H1 (cell line): Measurements from ENCODE around the gene AGPS. TPM values are rescaled to one million over a fixed set of nuclear protein-coding genes. Genes with fewer than 3 reads are reported as not detected.

Source experiments
- CTCF ChIA-PET: fragments of 300-600 bp; sonication (Branson Sonifier 250); formaldehyde crosslinking; loops from one replicate; lab custom pipeline; 2021; ENCODE audit not compliant: partially characterized antibody; lab: Charles Lee
- POLR2A ChIA-PET: fragments of 300-600 bp; sonication (Branson Sonifier 250); formaldehyde crosslinking; loops from one replicate; lab custom pipeline; 2021; ENCODE audit warnings: inconsistent platforms; ENCODE audit not compliant: partially characterized antibody; lab: Charles Lee
- DNase-seq, 2 experiments: peaks; one replicate each; pipeline versions ENCODE4 v3.0.0 to v3.0.0-alpha.2; 2010 to 2022; ENCODE audit warnings: low spot score in 2 of 2, low read depth in 1 of 2, mixed read lengths in 1 of 2
- FAIRE-seq: peaks from 2 replicates; lab custom pipeline; 2011; peaks lifted over from hg19 to GRCh38; lab: Jason Lieb, UNC
- H2AFZ ChIP-seq: 2 replicates; pipeline ENCODE4 v1.8.1; 2012; ENCODE audit warnings: low read length, inconsistent platforms
- H2AK5ac ChIP-seq: 2 replicates; pipeline ENCODE4 v1.6.1; 2013; ENCODE audit warnings: low read depth, low read length
- H2BK120ac ChIP-seq: replicated peaks from 2 replicates; pipeline ENCODE3; 2013; ENCODE audit warnings: low read depth, low read length, inconsistent platforms
- H2BK12ac ChIP-seq: 2 replicates; pipeline ENCODE4 v1.6.1; 2013; ENCODE audit warnings: low read depth, low read length
- H2BK15ac ChIP-seq: 2 replicates; pipeline ENCODE4 v1.6.1; 2013; ENCODE audit warnings: low read length
- H2BK20ac ChIP-seq: 2 replicates; pipeline ENCODE4 v1.6.1; 2013; ENCODE audit warnings: low read length
- H2BK5ac ChIP-seq: 2 replicates; pipeline ENCODE4 v1.6.1; 2013; ENCODE audit warnings: low read depth, low read length
- H3K14ac ChIP-seq: 2 replicates; pipeline ENCODE4 v1.6.1; 2013; ENCODE audit warnings: inconsistent platforms; ENCODE audit not compliant: insufficient read length
- H3K18ac ChIP-seq: 2 replicates; pipeline ENCODE4 v1.6.1; 2013; ENCODE audit warnings: low read length; ENCODE audit errors: extremely low read depth
- H3K23ac ChIP-seq: 2 replicates; pipeline ENCODE4 v1.6.1; 2013; ENCODE audit warnings: inconsistent platforms; ENCODE audit not compliant: insufficient read length
- H3K23me2 ChIP-seq: 2 replicates; pipeline ENCODE4 v1.6.1; 2013; ENCODE audit warnings: low read depth, low read length
- H3K27ac ChIP-seq: 2 replicates; pipeline ENCODE4 v1.6.1; 2011; ENCODE audit warnings: low read depth, low read length, inconsistent platforms
- H3K27me3 ChIP-seq, 4 experiments: replicated peaks in 1 of 4; 1 replicate in 1 of 4; 2 replicates in 3 of 4; pipeline versions ENCODE4 v1.6.1 to v1.8.1; 2011 to 2013; ENCODE audit warnings: low read length in 3 of 4, mild to moderate bottlenecking in 3 of 4, inconsistent platforms in 2 of 4, mixed read lengths in 2 of 4, moderate library complexity in 1 of 4; ENCODE audit not compliant: control insufficient read depth in 3 of 4, insufficient read depth in 3 of 4; ENCODE audit errors: extremely low read depth in 1 of 4
- H3K36me3 ChIP-seq, 4 experiments: 2 replicates each; pipeline versions ENCODE4 v1.6.1 to v1.8.1; 2011 to 2013; ENCODE audit warnings: mild to moderate bottlenecking in 4 of 4, low read length in 3 of 4, moderate library complexity in 2 of 4, control low read depth in 1 of 4, inconsistent platforms in 1 of 4; ENCODE audit not compliant: insufficient read depth in 4 of 4, control insufficient read depth in 2 of 4
- H3K4ac ChIP-seq: replicated peaks from 2 replicates; pipeline ENCODE3; 2013; ENCODE audit warnings: low read length, low read depth, mixed read lengths, inconsistent platforms; ENCODE audit not compliant: insufficient read length
- H3K4me1 ChIP-seq, 4 experiments: replicated peaks in 1 of 4; 1 replicate in 1 of 4; 2 replicates in 3 of 4; pipeline versions ENCODE4 v1.6.1 to v1.8.1; 2011 to 2013; ENCODE audit warnings: low read length in 3 of 4, inconsistent platforms in 2 of 4, mixed read lengths in 1 of 4; ENCODE audit not compliant: insufficient read depth in 4 of 4, control insufficient read depth in 3 of 4
- H3K4me2 ChIP-seq, 2 experiments: 2 replicates each; pipeline versions ENCODE4 v1.6.1 to v1.8.1; 2011 to 2013; ENCODE audit warnings: low read depth in 2 of 2, low read length in 2 of 2, control low read depth in 1 of 2, inconsistent platforms in 1 of 2, mild to moderate bottlenecking in 1 of 2; ENCODE audit not compliant: insufficient read depth in 1 of 2
- H3K4me3 ChIP-seq, 4 experiments: fragments of 200-600, 300-600 bp in 1 of 4; sonication (generic), shearing (Covaris generic), sonication (Bioruptor Twin) in 1 of 4; 2 replicates each; pipeline versions ENCODE4 v1.5.1 to v1.8.1; 2011 to 2016; ENCODE audit warnings: low read length in 4 of 4, low read depth in 3 of 4, control low read depth in 2 of 4, inconsistent platforms in 2 of 4, mild to moderate bottlenecking in 2 of 4, mixed read lengths in 1 of 4, moderate library complexity in 1 of 4; ENCODE audit not compliant: insufficient read depth in 2 of 4; ENCODE audit errors: extremely low read depth in 1 of 4
- H3K56ac ChIP-seq: replicated peaks from 2 replicates; pipeline ENCODE3; 2013; ENCODE audit warnings: low read depth, mild to moderate bottlenecking, mixed read lengths, low read length, inconsistent platforms; ENCODE audit not compliant: insufficient read length
- H3K79me1 ChIP-seq: 2 replicates; pipeline ENCODE4 v1.6.1; 2013; ENCODE audit warnings: low read depth, low read length, control low read depth
- H3K79me2 ChIP-seq, 2 experiments: 2 replicates each; pipeline versions ENCODE4 v1.6.1 to v1.8.1; 2012 to 2013; ENCODE audit warnings: low read length in 2 of 2, mild to moderate bottlenecking in 2 of 2, inconsistent platforms in 1 of 2; ENCODE audit not compliant: insufficient read depth in 2 of 2, control insufficient read depth in 1 of 2
- H3K9ac ChIP-seq, 4 experiments: replicated peaks in 1 of 4; 1 replicate in 1 of 4; 2 replicates in 3 of 4; pipeline versions ENCODE4 v1.6.1 to v1.8.1; 2011 to 2013; ENCODE audit warnings: low read depth in 3 of 4, low read length in 3 of 4, control low read depth in 2 of 4, mild to moderate bottlenecking in 2 of 4, moderate library complexity in 2 of 4, inconsistent platforms in 1 of 4; ENCODE audit errors: extremely low read depth in 1 of 4
- H3K9me3 ChIP-seq, 2 experiments: 2 replicates each; pipeline versions ENCODE4 v1.6.1 to v1.8.1; 2012 to 2013; ENCODE audit warnings: mild to moderate bottlenecking in 2 of 2, moderate library complexity in 2 of 2, control low read depth in 1 of 2, inconsistent platforms in 1 of 2, low read depth in 1 of 2, low read length in 1 of 2, mixed read lengths in 1 of 2; ENCODE audit not compliant: insufficient read depth in 2 of 2
- H4K20me1 ChIP-seq, 2 experiments: replicated peaks in 1 of 2; 2 replicates each; pipeline versions ENCODE3 to v1.8.1; 2011 to 2013; ENCODE audit warnings: inconsistent platforms in 2 of 2, low read length in 2 of 2, mild to moderate bottlenecking in 1 of 2; ENCODE audit not compliant: insufficient read depth in 2 of 2, control insufficient read depth in 1 of 2
- H4K5ac ChIP-seq: 2 replicates; pipeline ENCODE4 v1.6.1; 2013; ENCODE audit warnings: low read length, low read depth, mixed read lengths, inconsistent platforms; ENCODE audit not compliant: insufficient read length
- H4K8ac ChIP-seq: 2 replicates; pipeline ENCODE4 v1.8.0; 2013; ENCODE audit warnings: mild to moderate bottlenecking, moderate library complexity, low read length, inconsistent platforms; ENCODE audit not compliant: insufficient read depth; ENCODE audit errors: extremely low read depth
- H4K91ac ChIP-seq: replicated peaks from 2 replicates; pipeline ENCODE3; 2013; ENCODE audit warnings: low read length, mixed read lengths, inconsistent platforms; ENCODE audit not compliant: insufficient read length
- CEBPB ChIP-seq: IDR thresholded peaks from 2 replicates; pipeline ENCODE4 v1.6.1; 2012; ENCODE audit warnings: low read depth, low read length
- GABPA ChIP-seq: IDR thresholded peaks from 2 replicates; pipeline ENCODE4 v1.6.1; 2011; ENCODE audit warnings: mild to moderate bottlenecking, low read length, moderate library complexity, borderline replicate concordance; ENCODE audit not compliant: insufficient read depth
- RNF2 ChIP-seq: fragments of 200-900, 300-1000 bp; sonication (generic); IDR thresholded peaks from 2 replicates; pipeline ENCODE4 v1.7.1; 2016; ENCODE audit warnings: borderline replicate concordance, low read depth, mild to moderate bottlenecking, antibody characterized with exemption, low read length; ENCODE audit not compliant: poor library complexity, severe bottlenecking; ENCODE audit errors: missing control alignments
- SIN3A ChIP-seq, 2 experiments: IDR thresholded peaks in 1 of 2; conservative IDR thresholded peaks in 1 of 2; 2 replicates each; pipeline ENCODE4 v1.6.1; 2011 to 2012; ENCODE audit warnings: low read length in 2 of 2, improper control_type of control experiment in 1 of 2, low read depth in 1 of 2, mild to moderate bottlenecking in 1 of 2
- SIRT6 ChIP-seq: IDR thresholded peaks from one replicate; pipeline ENCODE4 v1.7.1; 2012; ENCODE audit warnings: low read length, inconsistent platforms
- SP2 ChIP-seq: IDR thresholded peaks from 2 replicates; pipeline ENCODE4 v1.6.1; 2012; ENCODE audit warnings: mild to moderate bottlenecking, low read length, inconsistent platforms
- TAF1 ChIP-seq: IDR thresholded peaks from 2 replicates; pipeline ENCODE4 v1.6.1; 2011; ENCODE audit warnings: mild to moderate bottlenecking, low read depth, low read length
- TCF12 ChIP-seq: IDR thresholded peaks from 2 replicates; pipeline ENCODE4 v1.6.1; 2011; ENCODE audit warnings: low read depth, mild to moderate bottlenecking, low read length
- ZNF274 ChIP-seq: IDR thresholded peaks from 2 replicates; pipeline ENCODE4 v1.7.0; 2012; ENCODE audit warnings: low read length, borderline replicate concordance; ENCODE audit errors: extremely low read depth
- WGBS, 2 experiments: shearing (Covaris generic) in 1 of 2; methylation state at CpG; one replicate each; pipeline versions ENCODE4 v1.1.6 to v1.1.7; 2013 to 2015; ENCODE audit warnings: low lambda C conversion rate in 2 of 2, mixed read lengths in 2 of 2, inconsistent platforms in 1 of 2, low coverage in 1 of 2, missing lambda C conversion rate in 1 of 2; ENCODE audit not compliant: insufficient replicate concordance in 2 of 2, insufficient coverage in 1 of 2, insufficient read length in 1 of 2; ENCODE audit errors: extremely low coverage in 1 of 2, missing lambda C conversion rate in 1 of 2; 5-methylcytosine and 5-hydroxymethylcytosine counted together
- polyA plus RNA-seq, 7 experiments: library from polyadenylated mRNA; depleted of rRNA in 3 of 7; stranded (reverse) in 5 of 7; unstranded in 2 of 7; fragments of >200 nt in 5 of 7; fragments of 200-250 nt in 2 of 7; gene quantifications; 1 replicate in 5 of 7; 2 replicates in 1 of 7; 4 replicates in 1 of 7; pipeline versions ENCODE4 v1.2.1 to v1.2.3, GENCODE V29; 2011 to 2013; ENCODE audit warnings: missing spikeins in 2 of 7, mixed read lengths in 2 of 7
- total RNA-seq: library from RNA; stranded (reverse); fragmentation: NEBNext Ultra II Directional; extraction: Animal tissue kit (Norgen Biotek cat#: 25700); gene quantifications from 2 replicates; pipeline ENCODE4 v1.2.1, GENCODE V29; 2021

The AGPS gene
- total and polyA plus RNA-seq, 2 of the 8 experiments (the other 6 are each of a cell fraction or from before 2014, with no cell fraction given) = 7.3 to 57.8 TPM

GRCh38 chr2:177552422-177553175, 160.0 kb downstream of the AGPS start:
- FAIRE-seq = no peak
- Histone ChIP-seq H3K23me2 (peaks cover 7% of the 10 kb centered on the region; the same call in 1 of the 2 replicates), H2AFZ (peak overlapping the region; percentile 100), H3K9me3 (0 out of 4 replicates have a peak, but pooled peaks cover 0 to 2% of the 10 kb centered on the region in 2 experiments), H4K20me1 (no peaks in the 10 kb centered on the region), H3K79me2 (no peaks in the 10 kb centered on the region), H3K14ac (no peak overlapping the region), H3K79me1 (no peaks in the 10 kb centered on the region), H2BK120ac (peak overlapping the region; percentile 71), H3K9ac (peak overlapping the region; percentile 62 to 99 (median 97)), H2BK5ac (peak overlapping the region; percentile 98), H3K18ac (peak overlapping the region; percentile 98; the same call in 1 of the 2 replicates), H4K5ac (peak overlapping the region; percentile 59), H3K4me2 (peak overlapping the region; percentile 74 to 82), H3K4ac (no peak overlapping the region), H3K23ac (no peak overlapping the region), H2BK20ac (0 out of 2 replicates have a peak overlapping the region, but pooled peaks have one; percentile 56), H3K27ac (peak overlapping the region; percentile 99), H3K56ac (no peak overlapping the region), H4K91ac (no peak overlapping the region), H2AK5ac (no peak overlapping the region), H4K8ac (peak overlapping the region; percentile 94; the same call in 1 of the 2 replicates), H3K36me3 (no peaks in the 10 kb centered on the region), H2BK15ac (0 out of 2 replicates have a peak overlapping the region, but pooled peaks have one; percentile 77), H3K4me1 (0 out of 7 replicates have a peak, but pooled peaks cover 0 to 3% (median 0%) of the 10 kb centered on the region in 4 experiments), H3K4me3 (peak overlapping the region; percentile 81 to 98 (median 96)), H2BK12ac (peak overlapping the region; percentile 99), H3K27me3 (no peaks in the 10 kb centered on the region)
- DNase-seq = peak; percentile 80 to 89
- ChIA-PET CTCF (interaction anchor here (0.6 to 1.5 kb wide), 4 partner anchors 15 to 394 kb away, joined by 3 to 4 read pairs (median 3); no protein-coding TSS in a partner anchor), POLR2A (interaction anchor here (1.2 to 1.3 kb wide), 2 partner anchors 9 to 33 kb away, joined by 3 to 4 read pairs; no protein-coding TSS in a partner anchor)
- WGBS, 2 experiments = 3% methylated on average over 63 of the region's 64 CpGs; no CpG with 5 or more reads in 1 of the 2 experiments
- TF ChIP-seq RNF2 (no peak), SIRT6 (no peak), SP2 (no peak), GABPA (0 out of 2 replicates have a peak, but pooled peaks have one; percentile 30), CEBPB (no peak), SIN3A (conservative IDR thresholded peaks at IDR 0.05 in 1 of 2, IDR thresholded peaks at IDR 0.05 in 1 of 2; ENCODE audit: low read depth in 1 of 2, low read length in 2 of 2) (peak; percentile 17 to 70; a peak in 1 of 4 replicates), TCF12 (no peak), ZNF274 (no peak), TAF1 (peak; percentile 80; the same call in 1 of the 2 replicates)
